ENCODE data around the gene HOMER2.
"Not testable (repeated sequence)": the region's sequence is repeated elsewhere in the genome, so short reads cannot be mapped to it uniquely, and the experiment has no call there.

HOMER2 gene

DNA sequence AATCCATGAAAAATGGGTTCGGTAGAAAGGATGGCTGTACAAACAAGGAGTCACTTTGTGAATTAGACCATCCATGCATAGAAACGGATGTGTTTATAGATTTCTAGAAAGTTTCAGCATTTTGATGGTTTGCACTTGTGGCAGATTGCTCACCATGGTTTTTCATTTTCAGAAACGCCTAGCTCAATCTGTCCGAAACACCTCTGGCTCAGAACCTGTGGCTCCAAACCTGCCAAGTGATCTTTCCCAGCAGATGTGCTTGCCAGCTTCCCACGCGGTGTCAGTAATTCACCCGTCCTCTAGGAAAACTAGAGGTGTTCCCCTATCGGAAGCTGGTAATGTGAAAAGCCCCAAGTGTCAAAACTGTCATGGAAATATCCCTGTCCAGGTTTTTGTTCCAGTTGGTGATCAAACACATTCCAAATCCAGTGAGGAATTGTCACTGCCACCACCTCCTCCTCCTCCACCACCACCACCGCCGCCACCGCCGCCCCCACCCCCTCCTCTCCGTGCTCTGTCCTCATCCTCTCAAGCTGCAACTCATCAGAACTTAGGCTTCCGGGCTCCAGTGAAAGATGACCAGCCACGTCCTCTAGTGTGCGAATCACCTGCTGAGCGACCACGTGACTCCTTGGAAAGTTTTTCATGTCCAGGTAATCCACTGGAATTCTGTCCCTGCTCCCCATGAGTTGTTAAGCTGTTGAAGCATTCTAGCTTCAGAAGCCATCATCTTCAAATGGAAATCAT lies 121.9 kb downstream of the HOMER2 start:
- DNase-seq = no peak

DNA sequence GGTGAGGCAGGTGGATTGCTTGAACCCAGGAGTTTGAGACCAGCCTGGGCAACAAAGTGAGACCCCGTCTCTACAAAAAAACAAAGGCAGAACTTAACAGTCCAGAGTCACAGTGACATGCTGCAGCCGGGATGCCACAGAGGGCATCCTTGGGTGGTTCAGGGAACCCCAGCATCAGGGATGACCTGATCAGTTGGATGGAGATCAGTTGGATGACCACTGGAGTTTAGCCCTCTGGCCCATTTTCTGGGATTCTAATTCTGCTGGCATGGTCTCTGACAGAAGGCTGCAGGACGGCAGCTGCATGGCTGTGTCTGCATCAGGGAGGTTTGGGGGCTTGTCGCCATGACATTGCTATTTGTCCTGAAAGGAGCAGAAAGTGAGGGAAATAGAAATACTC lies 123.3 kb downstream of the HOMER2 start:
- no peak for DNase-seq

DNA sequence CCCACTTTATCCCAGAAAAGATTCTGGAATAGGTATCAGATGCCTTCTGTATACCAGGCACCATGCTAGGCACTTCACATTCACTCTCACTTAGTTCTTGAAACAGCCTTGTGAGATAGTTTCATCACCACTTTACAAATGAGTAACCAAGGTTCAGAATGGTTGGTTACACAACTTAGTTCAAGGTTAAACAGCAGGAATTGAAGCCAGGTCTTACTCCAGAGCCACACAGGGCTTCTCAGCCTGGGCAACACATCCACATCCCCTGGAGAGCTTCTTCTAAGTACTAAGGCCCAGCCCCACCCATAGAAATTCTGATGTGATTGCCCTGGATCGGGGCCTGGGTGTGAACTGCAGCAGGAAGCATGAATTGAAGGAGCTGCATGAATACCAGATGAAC lies 124.4 kb downstream of the HOMER2 start:
- DNase-seq = no peak

DNA sequence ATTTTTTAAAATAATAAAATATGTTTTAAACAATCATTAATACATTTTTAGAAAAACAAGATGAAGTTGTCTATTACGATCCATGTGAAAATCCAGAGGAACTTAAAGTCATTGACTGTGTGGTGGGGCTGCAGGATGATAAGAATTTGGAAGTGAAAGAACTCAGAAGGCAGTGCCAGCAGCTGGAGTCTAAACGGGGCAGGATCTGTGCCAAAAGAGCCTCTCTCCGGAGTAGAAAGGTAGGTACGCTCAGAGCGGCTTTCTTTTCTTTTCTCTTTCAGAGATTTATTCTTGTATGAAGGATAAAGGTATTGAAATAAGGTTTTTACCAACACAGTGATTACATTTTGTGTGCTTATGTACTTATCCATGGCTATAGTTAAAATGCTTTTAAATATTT lies 129.5 kb downstream of the HOMER2 start:
- DNase-seq = no peak

DNA sequence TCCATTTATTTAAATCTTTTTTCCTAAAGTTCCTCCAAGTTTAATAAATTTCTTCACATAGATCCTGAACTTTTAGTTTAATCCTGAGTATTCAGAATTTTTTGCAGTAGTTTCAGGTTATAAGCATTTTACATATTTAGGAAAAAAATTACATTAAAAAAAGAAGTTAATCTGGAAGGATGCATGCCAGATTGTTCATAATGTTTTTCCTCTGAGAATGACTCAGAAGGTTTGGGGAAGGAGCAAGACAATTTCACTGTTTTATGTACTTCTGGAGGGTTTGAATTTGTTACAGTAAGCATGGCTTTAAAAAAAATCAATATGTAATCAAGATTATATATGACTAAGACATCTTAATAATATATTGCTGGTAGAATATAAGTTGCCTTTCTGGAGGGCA lies 130.7 kb downstream of the HOMER2 start:
- not testable (repeated sequence) for DNase-seq

DNA sequence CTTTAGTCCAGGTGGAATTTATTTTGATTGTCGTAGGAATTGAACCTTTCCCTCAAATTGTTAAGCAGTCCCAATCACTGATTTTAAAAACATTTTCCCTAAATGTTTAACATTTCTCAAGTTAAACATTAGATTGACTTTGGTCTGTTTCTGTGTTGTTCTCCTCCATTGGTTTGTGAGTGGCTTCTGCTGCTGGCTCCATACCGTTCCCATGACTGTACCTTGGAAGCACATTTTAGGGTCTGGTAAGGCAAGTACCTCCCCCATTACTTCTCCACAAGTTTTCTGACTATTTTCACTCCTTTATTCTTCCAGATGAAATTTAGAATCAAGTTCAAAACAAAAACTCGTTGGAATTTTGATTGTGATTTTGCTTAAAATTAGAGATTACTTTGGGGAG lies 131.1 kb downstream of the HOMER2 start:
- DNase-seq = not testable (repeated sequence)

DNA sequence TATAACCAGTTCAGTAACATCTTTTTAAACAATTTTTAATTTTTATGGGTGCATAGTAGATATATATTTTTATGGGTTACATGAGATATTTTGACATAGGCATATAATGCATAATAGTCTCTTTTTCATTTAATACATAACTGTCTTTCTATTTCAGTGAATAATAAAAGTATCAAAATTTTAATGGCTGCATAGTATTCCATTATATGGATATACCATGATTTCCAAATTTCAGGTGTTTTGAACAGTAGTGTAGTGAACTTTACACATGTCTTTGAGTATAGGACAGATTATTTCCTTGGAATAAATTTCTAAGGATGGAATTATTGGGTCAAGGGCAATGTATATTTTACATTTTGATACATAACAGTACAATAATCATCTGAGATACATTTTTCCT lies 132.4 kb downstream of the HOMER2 start:
- no peak for DNase-seq

DNA sequence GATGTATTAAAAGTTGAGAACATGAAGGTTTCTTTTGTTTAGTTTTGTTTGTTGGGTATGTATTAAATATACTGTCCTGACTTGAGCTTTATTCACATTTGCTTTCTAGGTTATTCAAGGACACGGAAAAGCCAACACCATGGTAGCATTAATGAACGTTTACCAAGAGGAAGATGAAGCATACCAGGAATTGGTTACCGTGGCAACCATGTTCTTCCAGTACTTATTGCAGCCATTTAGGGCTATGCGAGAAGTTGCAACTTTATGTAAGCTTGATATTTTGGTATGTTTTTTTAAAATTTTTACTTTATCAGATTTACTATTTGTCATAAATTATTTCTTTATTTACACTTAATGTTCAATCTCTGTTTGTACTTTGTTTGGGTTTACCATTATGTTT lies 139.5 kb downstream of the HOMER2 start:
- DNase-seq = peak in 2 of 3 donors; percentile 15 to 32

DNA sequence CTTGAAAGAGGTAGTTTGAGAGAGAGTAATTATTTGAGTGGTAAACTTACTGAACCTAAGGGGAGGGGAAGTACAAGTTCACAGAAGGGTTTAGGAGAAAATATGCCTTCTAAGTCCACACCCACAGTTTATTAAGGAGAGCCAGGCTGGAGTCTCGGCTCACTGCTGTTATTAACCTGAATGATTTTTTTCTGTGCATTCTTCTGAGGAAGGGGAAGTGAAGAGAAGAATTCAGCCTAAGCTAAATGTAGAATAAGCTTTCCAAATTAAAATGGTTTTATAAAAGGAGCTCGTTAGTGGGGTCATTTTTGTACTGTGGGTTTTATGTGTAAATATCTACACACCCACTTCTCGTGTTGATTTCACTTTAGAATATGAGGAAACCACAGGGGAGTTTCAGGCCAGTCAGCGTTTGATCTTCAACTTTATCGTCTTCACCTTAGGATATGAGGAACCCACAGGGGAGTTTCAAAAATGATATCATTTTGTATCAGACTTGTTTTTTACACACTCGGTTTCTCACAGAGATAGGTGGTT lies 141.6 kb downstream of the HOMER2 start:
- peak; percentile 68 to 84 (median 79) for DNase-seq

DNA sequence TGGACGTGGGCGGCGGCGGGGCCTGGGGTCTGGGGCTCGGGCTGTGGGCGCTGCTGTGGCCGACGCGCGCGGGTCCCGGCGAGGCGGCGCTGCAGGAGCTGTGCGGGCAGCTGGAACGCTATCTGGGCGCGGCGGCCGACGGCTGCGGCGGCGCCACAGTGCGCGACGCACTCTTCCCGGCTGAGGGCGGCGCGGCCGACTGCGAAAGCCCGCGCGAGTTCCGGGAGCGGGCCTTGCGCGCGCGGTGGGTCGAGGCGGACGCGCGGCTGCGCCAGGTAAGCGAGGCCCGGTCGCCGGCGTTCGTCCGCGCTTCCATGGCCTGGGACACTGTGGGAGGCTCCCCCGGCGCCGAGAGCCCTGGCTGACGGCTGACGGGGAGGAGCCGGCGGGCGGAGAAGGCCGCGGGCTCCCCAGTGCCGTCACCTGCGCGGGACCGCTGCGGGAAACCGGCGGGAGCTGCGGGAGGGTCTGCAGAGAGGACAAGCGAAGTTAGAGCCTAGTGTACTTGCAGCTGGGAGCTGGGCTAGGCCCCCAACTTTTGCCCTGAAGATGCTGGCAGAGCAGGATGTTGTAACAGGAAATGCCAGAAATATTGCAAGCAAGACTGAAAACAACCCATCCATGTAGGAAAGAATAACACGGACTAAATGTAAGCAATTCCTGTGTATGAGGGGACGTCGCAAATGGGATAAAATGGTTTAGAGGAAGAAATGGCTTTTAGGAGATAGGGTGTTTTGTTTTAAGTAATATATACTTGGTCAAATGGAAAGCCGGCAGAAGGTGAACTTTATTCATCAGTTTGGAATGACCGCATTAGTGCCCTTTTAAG lies 142.2 kb downstream of the HOMER2 start:
- DNase-seq = peak; percentile 45 to 59 (median 47)

DNA sequence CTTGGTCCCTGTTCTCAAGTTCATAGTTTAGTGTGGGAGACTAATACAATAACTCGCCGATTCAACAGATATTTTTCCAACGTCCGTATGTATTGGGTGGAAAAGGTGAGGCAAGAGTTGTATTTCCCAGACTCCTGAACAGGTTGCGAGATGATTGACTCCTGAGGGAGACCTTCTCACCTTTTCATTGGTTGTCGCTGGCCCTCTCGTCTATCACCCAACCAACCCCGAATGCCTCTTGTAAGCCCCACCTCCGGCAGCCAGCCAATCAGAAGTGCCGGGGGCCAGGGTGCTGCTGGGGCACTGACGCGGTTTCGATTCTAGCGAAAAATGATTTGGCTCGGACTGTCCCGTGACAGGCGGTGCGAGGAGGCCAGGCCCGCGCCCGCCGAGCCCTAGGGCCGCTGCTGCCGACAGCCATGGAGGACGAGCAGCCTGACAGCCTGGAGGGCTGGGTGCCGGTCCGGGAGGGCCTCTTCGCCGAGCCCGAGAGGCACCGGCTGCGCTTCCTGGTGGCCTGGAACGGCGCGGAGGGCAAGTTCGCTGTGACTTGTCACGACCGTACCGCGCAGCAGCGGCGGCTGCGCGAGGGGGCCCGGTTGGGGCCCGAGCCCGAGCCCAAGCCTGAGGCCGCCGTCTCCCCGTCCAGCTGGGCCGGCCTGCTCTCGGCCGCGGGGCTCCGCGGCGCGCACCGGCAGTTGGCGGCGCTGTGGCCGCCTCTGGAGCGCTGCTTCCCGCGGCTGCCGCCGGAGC lies 143.0 kb downstream of the HOMER2 start, which contains the start of gene WHAMM:
WHAMM (plus strand) TSS at position 321 of the 753 bp plus-strand sequence; CDS start at position 420, 99 bp downstream.
- peak; percentile 99 for DNase-seq

DNA sequence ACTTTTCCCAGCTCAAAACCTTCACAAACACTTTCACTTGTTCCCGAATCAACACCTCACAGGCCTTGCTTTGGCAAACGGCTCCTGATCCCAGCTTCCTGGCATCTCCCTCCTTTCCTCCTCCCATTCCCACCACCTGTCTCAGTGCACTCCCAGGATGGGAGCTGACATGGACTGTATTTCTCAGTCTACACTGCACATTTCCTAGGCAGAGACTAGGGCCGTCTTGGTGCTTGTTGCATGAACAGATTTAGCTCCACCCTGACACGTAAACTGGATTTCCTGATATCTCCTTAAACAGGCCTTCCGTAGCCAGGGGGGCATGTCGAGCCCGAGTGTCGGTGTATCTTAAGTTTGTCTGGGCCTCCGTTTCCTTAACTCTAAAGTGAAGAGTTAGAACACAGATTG lies 143.9 kb downstream of the HOMER2 start:
- DNase-seq = no peak

DNA sequence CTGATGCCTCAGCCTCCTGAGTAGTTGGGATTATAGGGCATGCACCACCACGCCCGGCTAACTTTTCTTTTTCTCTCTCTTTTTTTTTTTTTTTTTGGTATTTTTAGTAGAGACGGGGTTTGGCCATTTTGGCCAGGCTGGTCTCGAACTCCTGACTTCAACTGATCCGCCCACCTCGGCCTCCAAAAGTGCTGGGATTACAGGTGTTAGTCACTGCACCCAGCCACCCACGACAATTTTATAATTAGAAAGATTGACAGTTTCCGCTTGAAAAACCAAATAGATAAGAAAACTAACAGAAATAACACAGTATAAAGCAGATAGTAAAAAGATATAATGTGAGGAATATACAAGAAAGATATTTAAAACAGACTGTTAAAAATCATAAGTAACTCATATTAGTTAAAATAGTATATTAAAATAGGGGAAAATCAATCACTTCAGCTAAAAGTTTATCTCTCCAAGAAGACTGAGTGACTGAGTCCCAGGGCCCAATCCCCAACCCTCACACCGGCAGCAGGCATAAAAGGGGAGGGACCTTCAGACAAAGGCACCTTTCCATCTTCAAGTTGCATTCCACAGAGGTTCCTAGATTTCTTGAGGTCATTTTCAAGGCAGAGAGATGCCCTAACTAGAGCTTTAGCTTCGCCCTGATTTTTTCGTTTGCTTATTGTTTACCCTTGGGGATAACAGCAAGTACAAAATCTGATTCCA lies 144.4 kb downstream of the HOMER2 start:
- no peak for DNase-seq

DNA sequence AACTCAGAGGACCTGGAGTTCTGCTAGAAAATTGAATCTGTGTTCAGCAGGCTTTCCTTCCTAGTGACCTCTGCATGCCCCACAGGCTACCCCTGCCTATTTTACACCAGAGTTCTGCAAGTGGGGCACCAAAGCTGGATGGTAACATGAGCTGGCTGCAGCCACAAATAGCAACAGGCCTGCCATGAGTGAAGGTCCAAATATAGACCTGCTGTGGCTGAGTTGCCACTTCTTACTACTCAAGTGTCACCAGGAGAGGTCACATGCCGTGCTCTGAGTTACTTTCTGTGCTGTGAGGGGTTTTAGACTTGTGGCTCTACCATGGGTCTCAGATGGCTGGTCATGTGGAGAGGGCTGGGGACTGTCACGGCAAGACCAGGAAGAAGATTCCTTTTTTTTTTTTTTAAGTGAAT lies 146.5 kb downstream of the HOMER2 start, which contains the start of gene FSD2:
FSD2 (minus strand) TSS at position 76 of the 413 bp plus-strand sequence. CDS start 18,679 bp downstream, outside the sequence.
- peak; percentile 21 to 46 (median 28) for DNase-seq

DNA sequence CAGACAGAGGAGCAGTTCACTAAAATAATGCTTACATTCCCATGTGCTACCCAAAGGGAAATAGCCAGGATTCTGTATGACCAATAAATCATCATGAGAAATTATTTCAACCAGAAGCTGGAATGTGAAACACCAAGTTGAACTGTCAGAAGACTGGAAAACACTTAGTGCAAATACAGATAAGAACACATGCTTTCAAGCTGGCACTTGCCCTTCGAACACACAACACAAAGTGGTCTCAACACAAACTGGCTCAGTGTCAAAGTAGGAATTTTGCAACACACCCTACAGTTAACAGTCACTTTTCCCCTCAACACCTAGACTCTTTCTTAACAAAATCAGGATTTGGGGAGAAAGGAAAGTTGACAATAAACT lies 148.0 kb downstream of the HOMER2 start:
- no peak for DNase-seq

DNA sequence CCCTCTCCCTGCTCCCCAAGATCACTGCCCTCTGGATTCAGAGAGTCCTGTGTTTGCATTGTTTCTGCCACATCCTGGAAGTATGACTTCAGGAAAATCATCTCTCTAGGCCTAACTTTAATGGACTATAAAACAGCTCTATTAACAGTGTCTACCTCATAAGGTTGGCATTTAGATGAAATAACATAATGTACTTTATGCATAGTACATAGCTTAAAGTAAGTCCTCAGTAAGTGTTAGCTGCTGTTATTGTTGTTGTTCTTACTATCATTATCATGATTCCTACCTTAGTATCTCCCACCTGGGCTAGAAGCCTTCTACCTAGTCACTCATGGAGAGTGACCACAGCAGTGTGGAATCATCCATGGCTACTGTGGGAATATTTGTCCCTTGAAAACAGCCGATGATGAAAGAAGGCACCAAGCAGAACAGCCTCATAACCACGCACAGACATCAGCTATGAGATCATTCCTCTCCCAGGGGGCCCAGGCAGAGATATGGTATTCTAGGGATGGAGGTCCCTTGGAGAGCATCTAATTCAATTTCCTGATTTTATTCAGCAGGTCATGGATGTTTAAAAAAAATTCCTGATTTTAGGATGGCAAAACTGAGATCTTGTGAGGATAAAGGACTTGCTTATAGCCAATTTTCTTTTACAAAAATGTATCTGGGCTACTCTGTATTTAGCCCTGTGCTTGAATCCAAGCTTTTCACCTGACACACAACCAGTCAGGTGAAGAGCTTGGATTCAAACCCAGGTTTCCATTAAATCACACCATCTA lies 148.5 kb downstream of the HOMER2 start:
- no peak for DNase-seq

DNA sequence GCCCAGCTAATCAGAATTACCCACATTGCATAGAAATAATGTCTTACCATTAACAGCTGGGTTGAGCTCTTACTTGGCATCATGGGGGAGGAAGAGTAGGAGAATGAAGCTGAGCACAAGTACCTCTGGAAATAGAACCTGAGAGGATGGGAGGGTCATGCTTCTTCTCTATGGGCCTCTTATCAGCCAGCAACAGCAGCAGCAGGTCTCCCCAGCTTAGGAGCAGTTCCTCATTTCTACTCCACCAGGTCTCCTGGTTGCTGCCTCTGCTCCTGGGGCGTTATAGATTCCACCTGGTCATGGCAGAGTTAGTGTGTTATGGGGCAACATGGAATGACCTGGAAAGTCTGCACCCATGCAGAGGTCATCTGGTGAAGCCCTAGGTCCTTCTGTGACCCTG lies 150.0 kb downstream of the HOMER2 start:
- no peak for DNase-seq

DNA sequence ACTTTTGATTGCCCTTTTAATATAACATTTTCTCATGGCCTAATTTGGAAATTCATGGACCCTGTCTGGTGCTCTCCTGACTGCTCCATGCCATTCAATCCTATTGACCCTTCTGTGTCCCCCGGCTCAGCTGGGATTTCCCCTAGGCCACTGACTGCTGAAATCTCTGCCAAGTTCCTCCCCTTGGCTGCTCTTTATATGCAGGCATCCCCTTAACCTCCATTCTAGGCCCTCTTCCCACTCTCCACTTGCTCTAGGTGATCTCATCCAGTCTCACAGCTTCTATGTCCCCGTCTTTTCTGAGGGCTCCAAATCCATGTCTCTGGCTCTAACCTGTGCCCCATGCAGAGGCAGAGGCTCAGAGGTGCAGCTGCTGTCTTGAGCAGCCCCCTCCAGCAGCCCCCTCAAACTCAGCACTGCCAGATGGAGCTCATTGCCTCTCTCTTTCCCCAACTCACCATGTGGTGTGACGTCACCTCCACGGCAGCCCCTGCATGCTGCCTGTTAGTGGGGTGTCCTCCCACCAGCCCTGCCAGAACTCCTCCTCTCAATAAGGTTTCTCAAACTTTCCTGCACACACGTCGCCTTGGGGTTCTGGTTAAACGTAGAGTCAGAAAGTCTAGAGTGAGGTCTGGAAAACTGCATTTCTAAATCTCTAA lies 153.2 kb downstream of the HOMER2 start:
- peak in 1 of 3 donors; percentile 8 for DNase-seq
